ENCODE measurements around the gene EPPIN. TPM values are rescaled to one million over a fixed set of nuclear protein-coding genes. Genes with fewer than 3 reads are reported as not detected.

The EPPIN gene
- polyA plus RNA-seq, 1 donor (not counting 4 experiments of a cell fraction or from before 2014, with no cell fraction given): not detected

GRCh38 chr20:45579184-45579583 lies 32.0 kb upstream of the EPPIN start, which contains the start of gene WFDC8:
WFDC8 (minus strand) TSS chr20:45579284; CDS start chr20:45579247, 37 bp downstream.
- dilution Hi-C loops (cut with MboI; ENCODE audit: extremely low pct_ligation_motif_present, low sequenced_read_pairs): no loop called here
- Histone ChIP-seq H3K36me3 (ENCODE audit: control insufficient read depth in 2 of 2, extremely low read depth in 1 of 2, insufficient read depth in 2 of 2, low read length in 2 of 2) (no peaks in the 10 kb centered on the region), H2AFZ (ENCODE audit: control insufficient read depth, low read length) (no peak within 1 kb of the TSS), H3K27ac (ENCODE audit: control insufficient read depth, insufficient read depth, low read length) (no peak within 1 kb of the TSS), H3K9ac (ENCODE audit: control insufficient read depth, extremely low read depth, insufficient read depth, low read length) (no peak within 1 kb of the TSS), H3K4me1 (ENCODE audit: control insufficient read depth, extremely low read depth, insufficient read depth, low read length) (no peaks in the 10 kb centered on the region), H3K9me3 (ENCODE audit: control insufficient read depth, low read depth, low read length) (no peaks in the 10 kb centered on the region), H3K27me3 (ENCODE audit: control insufficient read depth, extremely low read depth, insufficient read depth, low read length) (no peaks in the 10 kb centered on the region), H3K4me2 (ENCODE audit: control insufficient read depth, extremely low read depth, insufficient read depth, low read depth, low read length) (no peak within 1 kb of the TSS), H3K9me1 (ENCODE audit: control insufficient read depth, extremely low read depth, insufficient read depth, low read length) (no peaks in the 10 kb centered on the region), H3K79me2 (ENCODE audit: control insufficient read depth, insufficient read depth, low read length) (no peaks in the 10 kb centered on the region), H4K20me1 (ENCODE audit: control insufficient read depth, extremely low read depth, insufficient read depth, low read length) (no peaks in the 10 kb centered on the region), H3K4me3 (ENCODE audit: control insufficient read depth in 2 of 3, extremely low read depth in 1 of 3, insufficient read depth in 2 of 3, low read depth in 1 of 3, low read length in 3 of 3) (no peak within 1 kb of the TSS)
- no peak for TF ChIP-seq CTCF (optimal IDR thresholded peaks at IDR 0.05 in 1 of 3, IDR thresholded peaks at IDR 0.05 in 1 of 3, conservative IDR thresholded peaks at IDR 0.05 in 1 of 3; ENCODE audit: extremely low read depth in 1 of 3, insufficient read depth in 2 of 3, low read length in 3 of 3)
- no peak for TF ChIP-seq EZH2 (IDR thresholded peaks at IDR 0.05; ENCODE audit: low read length)
- DNase-seq (ENCODE audit: low read depth, low spot score): no peak
- FAIRE-seq: no peak

- Histone ChIP-seq H3K4me1 (ENCODE audit: control insufficient read depth, extremely low read depth, insufficient read depth, low read length) (no peaks in the 10 kb centered on the region), H3K27ac (ENCODE audit: control insufficient read depth, insufficient read depth, low read length) (no peak overlapping the region), H3K36me3 (ENCODE audit: control insufficient read depth in 2 of 2, extremely low read depth in 1 of 2, insufficient read depth in 2 of 2, low read length in 2 of 2) (no peaks in the 10 kb centered on the region), H4K20me1 (ENCODE audit: control insufficient read depth, extremely low read depth, insufficient read depth, low read length) (no peaks in the 10 kb centered on the region), H3K9me1 (ENCODE audit: control insufficient read depth, extremely low read depth, insufficient read depth, low read length) (no peaks in the 10 kb centered on the region), H3K27me3 (ENCODE audit: control insufficient read depth, extremely low read depth, insufficient read depth, low read length) (no peaks in the 10 kb centered on the region), H3K9ac (ENCODE audit: control insufficient read depth, extremely low read depth, insufficient read depth, low read length) (no peak overlapping the region), H3K79me2 (ENCODE audit: control insufficient read depth, insufficient read depth, low read length) (no peaks in the 10 kb centered on the region), H3K9me3 (ENCODE audit: control insufficient read depth, low read depth, low read length) (no peaks in the 10 kb centered on the region), H3K4me2 (ENCODE audit: control insufficient read depth, extremely low read depth, insufficient read depth, low read depth, low read length) (no peak overlapping the region), H3K4me3 (ENCODE audit: control insufficient read depth in 2 of 3, extremely low read depth in 1 of 3, insufficient read depth in 2 of 3, low read depth in 1 of 3, low read length in 3 of 3) (no peak overlapping the region), H2AFZ (ENCODE audit: control insufficient read depth, low read length) (no peak overlapping the region)
- dilution Hi-C loops (cut with MboI; ENCODE audit: extremely low pct_ligation_motif_present, low sequenced_read_pairs): no loop called here
- DNase-seq (ENCODE audit: low read depth, low spot score) (no peak), FAIRE-seq (no peak)
- TF ChIP-seq EZH2 (IDR thresholded peaks at IDR 0.05; ENCODE audit: low read length): no peak
- no peak for TF ChIP-seq CTCF (optimal IDR thresholded peaks at IDR 0.05 in 1 of 3, IDR thresholded peaks at IDR 0.05 in 1 of 3, conservative IDR thresholded peaks at IDR 0.05 in 1 of 3; ENCODE audit: extremely low read depth in 1 of 3, insufficient read depth in 2 of 3, low read length in 3 of 3)
These were observed 31.0 kb upstream of the EPPIN start for GRCh38 chr20:45578231-45578630.
